Tibial artery (tissue), 4 donors: ENCODE measurements around the gene MB.

ENCODE experiments used
- DNase-seq, 2 donors: peaks; one replicate each; pipeline ENCODE4 v3.0.0-alpha.2; 2019
- H3K27ac ChIP-seq, 2 donors: fragments of 200-600 bp; sonication (generic) in 1 of 2; 1 replicate in 1 of 2; 2 replicates in 1 of 2; pipeline ENCODE4 v1.5.1; 2018 to 2019; ENCODE audit warnings: mild to moderate bottlenecking in 1 of 2
- H3K27me3 ChIP-seq, 2 donors: fragments of 200-600 bp; sonication (generic) in 1 of 2; one replicate each; pipeline versions ENCODE4 v1.5.1 to v1.6.0; 2016 to 2019
- H3K36me3 ChIP-seq, 3 donors: fragments of 200-600 bp; sonication (generic) in 2 of 3; one replicate each; pipeline ENCODE4 v1.5.1; 2016 to 2019; ENCODE audit warnings: mild to moderate bottlenecking in 2 of 3
- H3K4me1 ChIP-seq, 4 donors: fragments of 200-600 bp; sonication (generic) in 2 of 4; 1 replicate in 3 of 4; 2 replicates in 1 of 4; pipeline ENCODE4 v1.5.1; 2016 to 2019
- H3K4me3 ChIP-seq, 2 donors: fragments of 200-600 bp; sonication (generic) in 1 of 2; 1 replicate in 1 of 2; 2 replicates in 1 of 2; pipeline ENCODE4 v1.5.1; 2018 to 2019; ENCODE audit warnings: mild to moderate bottlenecking in 2 of 2
- H3K9me3 ChIP-seq, 3 donors: fragments of 200-600 bp; sonication (generic) in 1 of 3; one replicate each; pipeline ENCODE4 v1.5.1; 2016 to 2019
- CTCF ChIP-seq, 2 experiments: fragments of 200-600 bp in 1 of 2; fragments of 450-650 bp in 1 of 2; IDR thresholded peaks; one replicate each; pipeline ENCODE4 v1.5.1; 2017 to 2019; ENCODE audit warnings: antibody characterized with exemption in 2 of 2, mild to moderate bottlenecking in 1 of 2, moderate library complexity in 1 of 2
- intact Hi-C: fragments of 100-400 bp; cut with DNase I; formaldehyde crosslinking; loops from one replicate; pipeline ENCODE4 v1.15.0; 2023; ENCODE audit warnings: low total_unique reads

Gene MB

GRCh38 chr22:35572556-35572955, 44.6 kb downstream of the MB start:
- intact Hi-C loops, result no loop called here
- no peaks in the 10 kb centered on the region for H3K9me3 ChIP-seq
- peaks cover 0 to 36% of the 10 kb centered on the region in 2 donors for H3K27me3 ChIP-seq
- DNase-seq, result no peak
- no peak for TF ChIP-seq CTCF (IDR thresholded peaks at IDR 0.05)
- no peak overlapping the region for H3K27ac ChIP-seq
- H3K4me3 ChIP-seq, result no peak overlapping the region
- no peaks in the 10 kb centered on the region for H3K36me3 ChIP-seq
- no peaks in the 10 kb centered on the region for H3K4me1 ChIP-seq

- no peaks in the 10 kb centered on the region for H3K36me3 ChIP-seq
- intact Hi-C loops, result no loop called here
- no peak overlapping the region for H3K27ac ChIP-seq
- TF ChIP-seq CTCF (IDR thresholded peaks at IDR 0.05), result no peak
- no peak for DNase-seq
- no peaks in the 10 kb centered on the region for H3K9me3 ChIP-seq
- H3K27me3 ChIP-seq, result peaks cover 0 to 38% of the 10 kb centered on the region in 2 donors
- no peak overlapping the region for H3K4me3 ChIP-seq
- H3K4me1 ChIP-seq, result no peaks in the 10 kb centered on the region
Measured at GRCh38 chr22:35570686-35571194, 46.4 kb downstream of the MB start.

GRCh38 chr22:35569916-35570315, 47.2 kb downstream of the MB start:
- Histone ChIP-seq H3K4me3 (no peak overlapping the region), H3K36me3 (no peaks in the 10 kb centered on the region), H3K27ac (no peak overlapping the region), H3K4me1 (no peaks in the 10 kb centered on the region), H3K9me3 (no peaks in the 10 kb centered on the region), H3K27me3 (peaks cover 0 to 33% of the 10 kb centered on the region in 2 donors)
- DNase-seq, result no peak
- intact Hi-C loops, result no loop called here
- no peak for TF ChIP-seq CTCF (IDR thresholded peaks at IDR 0.05)

- H3K9me3 ChIP-seq, result no peaks in the 10 kb centered on the region
- TF ChIP-seq CTCF (IDR thresholded peaks at IDR 0.05), result no peak
- intact Hi-C loops, result no loop called here
- H3K27me3 ChIP-seq, result peaks cover 0 to 26% of the 10 kb centered on the region in 2 donors
- DNase-seq, result no peak
- no peak overlapping the region for H3K27ac ChIP-seq
- H3K36me3 ChIP-seq, result no peaks in the 10 kb centered on the region
- H3K4me3 ChIP-seq, result no peak overlapping the region
- H3K4me1 ChIP-seq, result no peaks in the 10 kb centered on the region
Measured at GRCh38 chr22:35568751-35569739, 48.1 kb downstream of the MB start.

- no peak for DNase-seq
- TF ChIP-seq CTCF (IDR thresholded peaks at IDR 0.05), result no peak
- no peaks in the 10 kb centered on the region for H3K9me3 ChIP-seq
- no peaks in the 10 kb centered on the region for H3K36me3 ChIP-seq
- no peak overlapping the region for H3K27ac ChIP-seq
- intact Hi-C loops, result no loop called here
- no peaks in the 10 kb centered on the region for H3K4me1 ChIP-seq
- H3K4me3 ChIP-seq, result no peak overlapping the region
- peaks cover 0 to 23% of the 10 kb centered on the region in 2 donors for H3K27me3 ChIP-seq
Measured at GRCh38 chr22:35567351-35568141, 49.6 kb downstream of the MB start.
